GM08714 (cell line): ENCODE results near the gene PRDM16.

Experiments used
- H3K4me3 ChIP-seq: fragments of 200-500 bp; sonication (Bioruptor generic); 2 replicates; pipeline ENCODE4 v1.5.1; 2014; ENCODE audit warnings: mild to moderate bottlenecking, low read length, inconsistent platforms
- ZNF274 ChIP-seq: IDR thresholded peaks from 2 replicates; pipeline ENCODE4 v1.6.1; 2012; ENCODE audit warnings: mild to moderate bottlenecking, low read depth, low read length

The PRDM16 gene

GRCh38 chr1:3287656-3288160, 218.7 kb downstream of the PRDM16 start:
- no peak for TF ChIP-seq ZNF274

DNA sequence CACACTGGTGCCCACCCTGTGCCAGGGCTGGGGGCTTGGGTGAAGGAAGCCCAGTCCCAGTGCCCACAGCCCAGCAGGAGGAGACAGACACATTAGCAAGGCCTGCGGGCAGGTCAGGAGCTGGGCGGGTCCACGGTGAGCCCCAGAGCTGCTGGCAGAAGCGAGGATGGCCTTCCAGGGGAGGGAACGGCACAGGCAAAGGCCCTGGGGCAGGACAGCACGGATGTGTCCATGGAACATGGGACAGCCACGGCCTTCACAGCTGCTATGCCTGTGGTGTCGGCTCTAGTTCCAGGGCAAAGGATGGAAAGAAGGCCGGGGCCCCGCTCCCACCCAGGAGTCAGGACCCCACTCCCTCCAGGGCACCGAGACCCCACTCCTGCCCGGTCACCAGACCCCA, 220.5 kb downstream of the PRDM16 start:
- TF ChIP-seq ZNF274: no peak
- no peak overlapping the region for H3K4me3 ChIP-seq

More at GRCh38 chr1:3287656-3288160, 218.7 kb downstream of the PRDM16 start:
- no peak overlapping the region for H3K4me3 ChIP-seq

- no peak overlapping the region for H3K4me3 ChIP-seq
- no peak for TF ChIP-seq ZNF274
Measured at GRCh38 chr1:3290438-3290837, 221.4 kb downstream of the PRDM16 start.

- no peak overlapping the region for H3K4me3 ChIP-seq
- no peak for TF ChIP-seq ZNF274
Measured at GRCh38 chr1:3290915-3291314, 221.9 kb downstream of the PRDM16 start.

GRCh38 chr1:3292051-3292722, 223.2 kb downstream of the PRDM16 start:
- H3K4me3 ChIP-seq: no peak overlapping the region
- no peak for TF ChIP-seq ZNF274

- no peak for TF ChIP-seq ZNF274
- H3K4me3 ChIP-seq: no peak overlapping the region
Measured at GRCh38 chr1:3292868-3293562, 224.0 kb downstream of the PRDM16 start.

DNA sequence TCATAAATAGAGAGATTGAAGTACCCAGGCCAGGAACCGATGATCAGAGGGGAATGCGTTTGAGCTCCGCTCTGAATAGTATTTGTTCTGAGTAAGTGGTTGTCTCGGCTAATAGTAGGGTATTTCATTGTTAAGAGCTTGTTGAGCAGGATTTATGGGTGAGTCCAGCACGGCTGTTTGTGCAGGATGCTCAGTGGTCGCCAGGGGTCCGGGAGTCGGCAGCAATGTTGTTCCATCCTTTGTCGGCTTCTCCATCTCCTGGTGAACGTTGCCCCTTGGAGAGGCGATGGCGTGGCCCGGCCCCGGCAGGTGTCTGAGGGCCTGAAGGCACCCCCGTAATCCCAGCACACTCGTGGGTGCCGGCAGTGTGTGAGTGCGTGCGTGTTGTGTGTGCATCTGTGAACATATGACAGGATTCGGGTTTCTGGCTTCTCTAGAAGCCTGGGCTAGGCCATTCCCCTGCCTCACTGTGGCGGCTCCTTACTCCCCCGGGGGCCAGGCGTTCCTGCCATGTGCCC, 224.6 kb downstream of the PRDM16 start:
- no peak overlapping the region for H3K4me3 ChIP-seq
- no peak for TF ChIP-seq ZNF274

GRCh38 chr1:3294450-3294849, 225.4 kb downstream of the PRDM16 start:
- TF ChIP-seq ZNF274: no peak
- no peak overlapping the region for H3K4me3 ChIP-seq

DNA sequence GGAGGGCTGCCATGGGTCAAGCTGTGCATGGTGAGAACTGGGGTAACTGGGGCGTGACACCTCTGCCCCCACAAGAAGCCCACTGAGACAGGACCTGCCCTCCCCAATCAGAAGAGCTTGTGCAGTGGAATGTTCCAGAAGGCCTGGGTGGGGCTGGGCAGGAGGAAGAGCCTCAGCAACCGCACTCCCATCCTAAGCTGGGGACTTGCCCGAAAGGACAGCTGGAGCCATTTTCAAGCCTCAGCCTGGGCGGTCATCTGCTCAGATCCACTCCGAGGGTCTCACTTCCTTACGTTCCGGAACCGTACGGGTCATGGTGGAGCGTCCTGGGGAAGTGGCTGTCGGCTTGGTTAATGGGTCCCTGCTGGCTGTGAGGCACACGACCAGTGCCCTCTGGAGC, 226.8 kb downstream of the PRDM16 start:
- TF ChIP-seq ZNF274: no peak
- H3K4me3 ChIP-seq: no peak overlapping the region

DNA sequence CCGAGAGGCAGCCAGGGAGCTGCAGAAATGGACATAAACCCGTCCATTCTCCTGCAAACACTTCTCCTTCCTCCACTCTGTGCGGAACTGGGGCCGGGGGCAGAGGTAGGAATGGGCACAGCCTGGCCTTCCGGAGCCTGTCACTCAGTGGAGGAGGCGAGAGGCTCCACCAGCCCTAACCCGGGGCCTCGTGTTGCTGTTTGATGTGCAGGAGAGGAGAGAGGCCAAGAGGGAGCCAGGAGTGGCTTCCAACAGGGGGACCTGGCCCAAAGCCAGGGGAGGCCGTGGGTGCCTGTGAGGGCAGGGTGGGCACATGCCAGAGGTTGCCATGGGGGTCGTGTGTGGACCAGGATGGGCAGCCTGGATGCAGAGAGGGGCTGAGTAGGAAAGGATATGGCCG, 227.3 kb downstream of the PRDM16 start:
- no peak overlapping the region for H3K4me3 ChIP-seq
- TF ChIP-seq ZNF274: no peak

DNA sequence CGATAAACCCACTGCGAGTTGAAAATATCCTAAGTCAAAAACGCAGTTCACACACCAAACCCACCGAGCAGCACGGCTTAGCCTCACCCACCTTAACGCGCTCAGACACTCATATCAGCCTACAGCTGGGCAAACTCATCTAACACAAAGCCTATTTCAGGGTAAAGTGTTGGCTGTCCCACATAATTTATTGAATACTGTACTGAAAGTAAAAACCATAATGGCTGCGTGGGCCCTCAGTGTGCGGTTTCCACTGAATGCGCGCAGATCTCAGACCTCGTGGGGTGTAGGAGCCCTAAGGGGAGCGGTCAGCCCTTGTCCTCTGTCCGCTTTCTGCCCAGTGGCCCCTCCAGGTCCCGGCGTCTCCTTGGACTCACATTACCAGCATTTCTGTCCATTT, 227.8 kb downstream of the PRDM16 start:
- no peak overlapping the region for H3K4me3 ChIP-seq
- TF ChIP-seq ZNF274: no peak

GRCh38 chr1:3297756-3298155, 228.8 kb downstream of the PRDM16 start:
- no peak for TF ChIP-seq ZNF274
- H3K4me3 ChIP-seq: no peak overlapping the region

DNA sequence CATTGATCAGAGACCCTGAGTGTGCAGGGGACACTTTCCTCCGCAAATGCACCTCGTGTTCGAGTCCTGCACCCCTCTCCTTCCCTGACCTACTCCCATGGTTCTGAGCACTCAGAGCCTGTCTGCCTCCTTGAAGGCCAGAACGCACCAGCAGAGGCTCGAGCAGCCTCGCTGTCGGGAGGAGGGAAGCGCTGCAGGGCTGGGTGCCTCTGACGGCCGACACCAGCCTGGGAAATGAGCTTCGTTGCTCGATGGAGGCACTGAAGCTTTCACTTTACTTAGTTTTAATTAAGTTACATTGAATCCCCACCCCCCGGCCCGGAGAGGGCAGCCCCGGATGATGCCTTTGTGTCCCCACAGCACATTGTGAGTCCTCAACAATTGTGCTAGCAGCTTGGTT, 229.2 kb downstream of the PRDM16 start:
- no peak overlapping the region for H3K4me3 ChIP-seq
- no peak for TF ChIP-seq ZNF274

DNA sequence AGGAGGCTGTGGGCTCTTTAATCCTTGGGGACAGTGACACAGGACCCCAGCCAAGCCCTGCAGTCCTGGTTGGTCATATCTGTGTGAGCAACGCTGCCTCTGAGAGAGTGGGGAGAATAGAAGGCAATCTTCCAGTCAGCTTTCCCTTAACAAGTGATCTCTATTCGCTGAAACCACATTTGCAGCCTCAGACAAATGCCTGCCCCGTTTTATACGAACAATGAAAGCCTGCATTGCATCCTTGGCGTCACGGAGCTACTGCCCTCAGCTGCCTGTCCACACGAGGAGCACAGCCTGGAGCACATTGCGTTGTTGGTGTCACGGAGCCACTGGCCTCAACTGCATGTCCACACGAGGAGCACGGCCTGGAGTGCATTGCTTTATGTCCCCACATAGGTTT, 235.2 kb downstream of the PRDM16 start:
- TF ChIP-seq ZNF274: no peak
- H3K4me3 ChIP-seq: no peak overlapping the region

- TF ChIP-seq ZNF274: no peak
Measured at GRCh38 chr1:3304692-3305091, 235.7 kb downstream of the PRDM16 start.

More at GRCh38 chr1:3304692-3305091, 235.7 kb downstream of the PRDM16 start:
- no peak overlapping the region for H3K4me3 ChIP-seq
